ENCODE measurements around the gene CTSL.

The CTSL gene

GRCh38 chr9:87725900-87726709 is at the start of gene CTSL:
Gene CTSL, plus strand, starts transcription at chr9:87726119. Its CDS starts 1,485 bp downstream, at chr9:87727604.
- peak; percentile 70 for DNase-seq
- Mint-ChIP-seq H3K4me3 (peak within 1 kb of the TSS; percentile 82), H3K27ac (peak within 1 kb of the TSS; percentile 84), H3K9me3 (no peaks in the 10 kb centered on the region), H3K27me3 (peaks cover 30% of the 10 kb centered on the region), H3K4me1 (ENCODE audit: low read depth) (peaks cover 28% of the 10 kb centered on the region), H3K36me3 (ENCODE audit: low read depth) (peaks cover 10% of the 10 kb centered on the region)

DNA sequence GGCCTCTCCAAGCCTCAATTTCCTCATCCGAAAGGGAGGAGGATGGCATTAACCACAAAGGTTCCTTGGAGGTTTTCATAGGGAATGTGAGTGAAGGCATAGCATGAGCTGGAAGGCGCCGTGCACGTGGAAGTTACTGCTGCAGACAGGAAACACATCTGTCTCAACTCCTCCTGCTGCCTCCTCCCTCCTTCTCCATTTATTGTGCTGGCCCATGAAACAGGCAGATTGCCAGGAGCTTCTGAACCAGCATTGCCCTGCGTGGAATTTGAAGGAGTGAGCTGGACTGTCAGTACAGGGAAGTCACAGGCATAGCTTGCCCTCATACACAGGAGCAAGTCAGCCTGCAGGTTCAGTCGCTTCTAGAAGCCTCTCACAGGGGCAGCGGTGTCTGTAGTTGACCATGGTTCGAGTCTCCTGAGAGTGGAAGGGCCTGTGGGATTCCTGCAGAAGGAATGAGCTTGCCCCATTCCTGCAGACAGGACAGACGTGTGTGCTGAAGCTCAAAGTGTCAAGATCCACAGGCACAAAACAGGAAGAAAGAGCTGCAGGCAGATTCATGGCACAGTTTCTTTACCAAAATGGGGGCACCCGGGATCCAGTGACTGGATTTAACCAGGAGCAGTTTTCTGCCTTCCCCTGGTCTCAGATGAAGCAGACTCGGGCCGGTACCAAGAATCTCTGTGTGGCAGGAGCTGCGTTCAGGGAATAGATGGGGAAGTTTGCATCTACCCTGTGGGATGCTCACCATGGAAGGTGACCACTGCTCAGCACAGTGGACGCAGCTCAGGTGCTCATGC is 48.7 kb upstream of the CTSL start:
- no peak for DNase-seq
- H3K4me1 Mint-ChIP-seq (ENCODE audit: low read depth): peaks cover 2% of the 10 kb centered on the region

DNA sequence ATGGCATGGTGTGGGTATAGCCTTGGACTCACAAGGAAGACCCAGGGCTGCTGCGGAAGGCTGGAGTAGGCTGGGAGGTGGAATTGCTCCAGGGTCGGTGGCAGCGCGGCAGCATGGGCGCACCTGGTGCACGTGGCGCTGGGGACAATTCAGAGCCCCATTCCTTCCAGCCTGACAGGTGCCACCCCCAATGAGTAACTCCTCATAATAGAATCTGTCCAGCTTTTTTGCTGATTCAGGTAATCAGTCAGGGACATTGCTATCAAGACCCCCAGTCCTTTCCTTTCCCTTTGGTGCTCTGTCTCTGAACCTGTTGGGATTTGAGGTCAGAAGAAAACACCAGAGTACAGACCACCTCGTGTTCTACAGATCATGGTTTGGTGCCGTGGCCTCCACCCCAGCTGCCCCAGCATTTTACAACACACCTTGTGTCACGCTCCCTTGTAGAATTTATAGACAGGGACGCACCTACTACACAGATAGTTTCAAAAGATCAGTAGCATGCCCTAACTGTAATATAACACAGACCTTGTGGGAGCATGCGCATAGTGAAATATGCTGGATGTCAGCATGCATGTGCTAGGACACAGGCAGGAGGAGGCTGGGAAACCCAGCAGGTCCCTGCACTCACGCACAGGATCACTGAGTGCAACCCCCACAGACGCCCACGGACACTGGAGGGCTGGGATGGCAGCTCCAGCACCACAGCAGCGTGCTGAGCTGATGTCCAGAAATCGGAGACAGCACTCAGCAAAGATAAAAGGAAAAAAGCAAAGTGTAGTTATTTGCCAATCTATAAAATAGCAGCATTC is 47.9 kb upstream of the CTSL start:
- Mint-ChIP-seq H3K9me3 (no peaks in the 10 kb centered on the region), H3K27me3 (peaks cover 6% of the 10 kb centered on the region), H3K4me3 (no peak overlapping the region), H3K4me1 (ENCODE audit: low read depth) (peaks cover 2% of the 10 kb centered on the region), H3K36me3 (ENCODE audit: low read depth) (no peaks in the 10 kb centered on the region), H3K27ac (no peak overlapping the region)
- DNase-seq: no peak

More for the DNA sequence above, 48.7 kb upstream of the CTSL start:
- H3K9me3 Mint-ChIP-seq: no peaks in the 10 kb centered on the region
- no peak overlapping the region for H3K4me3 Mint-ChIP-seq
- H3K27me3 Mint-ChIP-seq: peaks cover 6% of the 10 kb centered on the region
- H3K27ac Mint-ChIP-seq: no peak overlapping the region
- H3K36me3 Mint-ChIP-seq (ENCODE audit: low read depth): no peaks in the 10 kb centered on the region

GRCh38 chr9:87678650-87679355 is 47.1 kb upstream of the CTSL start:
- H3K27ac Mint-ChIP-seq: no peak overlapping the region
- no peaks in the 10 kb centered on the region for H3K9me3 Mint-ChIP-seq
- no peak for DNase-seq
- peaks cover 2% of the 10 kb centered on the region for H3K4me1 Mint-ChIP-seq (ENCODE audit: low read depth)
- H3K27me3 Mint-ChIP-seq: peaks cover 6% of the 10 kb centered on the region
- H3K4me3 Mint-ChIP-seq: no peak overlapping the region
- no peaks in the 10 kb centered on the region for H3K36me3 Mint-ChIP-seq (ENCODE audit: low read depth)

GRCh38 chr9:87681271-87682061 is 44.5 kb upstream of the CTSL start:
- H3K4me3 Mint-ChIP-seq: no peak overlapping the region
- DNase-seq: no peak
- no peak overlapping the region for H3K27ac Mint-ChIP-seq
- no peaks in the 10 kb centered on the region for H3K36me3 Mint-ChIP-seq (ENCODE audit: low read depth)
- no peaks in the 10 kb centered on the region for H3K9me3 Mint-ChIP-seq
- H3K27me3 Mint-ChIP-seq: peaks cover 6% of the 10 kb centered on the region
- H3K4me1 Mint-ChIP-seq (ENCODE audit: low read depth): peaks cover 19% of the 10 kb centered on the region

DNA sequence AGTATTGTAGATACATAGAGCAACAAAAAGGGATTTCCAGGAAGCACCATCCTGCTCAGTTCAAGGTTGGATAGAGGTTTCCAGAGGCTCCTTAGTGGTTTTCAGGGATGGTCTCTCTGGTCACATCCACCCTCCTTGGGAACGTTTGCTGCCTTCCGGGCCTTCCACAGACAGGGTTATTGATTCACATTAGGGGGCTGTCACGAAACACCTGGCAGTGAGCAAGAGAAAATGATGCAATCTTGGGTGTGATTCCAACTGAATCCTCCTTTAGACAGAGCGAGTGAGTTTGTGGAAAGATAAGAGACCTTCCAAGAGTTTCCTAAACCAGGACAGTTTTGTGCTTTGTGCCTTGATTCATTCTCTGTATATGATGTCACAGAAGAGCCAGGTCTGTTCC is 43.8 kb upstream of the CTSL start:
- Mint-ChIP-seq H3K27ac (no peak overlapping the region), H3K4me1 (ENCODE audit: low read depth) (peaks cover 19% of the 10 kb centered on the region), H3K4me3 (no peak overlapping the region)

GRCh38 chr9:87682618-87683017 is 43.3 kb upstream of the CTSL start:
- Mint-ChIP-seq H3K36me3 (ENCODE audit: low read depth) (no peaks in the 10 kb centered on the region), H3K9me3 (no peaks in the 10 kb centered on the region), H3K27me3 (no peaks in the 10 kb centered on the region), H3K4me3 (no peak overlapping the region), H3K4me1 (ENCODE audit: low read depth) (peaks cover 19% of the 10 kb centered on the region), H3K27ac (no peak overlapping the region)
- DNase-seq: no peak

More for the DNA sequence above, 43.8 kb upstream of the CTSL start:
- DNase-seq: no peak
- H3K9me3 Mint-ChIP-seq: no peaks in the 10 kb centered on the region
- H3K36me3 Mint-ChIP-seq (ENCODE audit: low read depth): no peaks in the 10 kb centered on the region
- H3K27me3 Mint-ChIP-seq: peaks cover 2% of the 10 kb centered on the region

DNA sequence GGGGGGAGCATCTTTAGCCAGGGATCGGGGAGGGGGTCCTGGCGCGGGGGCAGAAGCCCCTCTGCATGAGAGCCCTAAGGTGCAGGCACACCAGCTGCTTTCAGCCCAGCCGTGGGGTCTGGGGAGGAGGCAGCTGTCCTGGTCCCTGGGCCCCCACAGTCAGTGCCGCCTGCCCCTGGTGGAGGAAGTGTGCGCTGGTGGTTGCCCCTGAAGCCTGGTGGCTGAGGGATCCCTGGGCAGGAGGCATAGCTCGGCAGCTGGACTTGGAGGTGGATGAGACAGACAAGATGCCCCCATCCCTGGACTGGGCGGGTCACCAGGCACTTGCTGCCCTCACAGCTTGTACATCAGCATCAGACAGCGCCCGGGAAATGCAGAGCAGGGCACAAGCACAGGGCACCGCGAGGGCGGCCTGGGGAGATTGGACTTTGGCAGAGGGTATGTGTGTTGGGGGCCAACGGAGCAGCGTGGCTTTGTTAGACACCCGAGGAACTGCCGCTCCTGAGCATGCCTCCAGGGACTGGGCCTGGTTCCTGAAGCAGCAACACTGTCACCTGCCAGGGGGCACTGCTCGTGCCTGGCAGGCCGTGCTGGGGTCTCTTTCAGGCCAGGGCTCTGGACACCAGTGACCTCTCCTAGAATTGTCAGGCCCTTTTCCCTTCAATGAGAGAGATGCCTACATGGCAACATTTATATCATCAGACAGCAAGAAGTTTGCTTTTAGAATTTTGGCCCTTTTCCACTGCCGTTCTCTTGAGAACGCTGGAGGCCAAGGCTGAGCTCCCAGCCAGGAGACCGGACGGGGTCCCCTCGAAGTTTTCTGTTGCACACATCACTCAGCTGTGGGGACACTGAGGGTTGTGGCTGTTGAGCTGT is 41.9 kb upstream of the CTSL start:
- H3K4me1 Mint-ChIP-seq (ENCODE audit: low read depth): peaks cover 17% of the 10 kb centered on the region
- no peak for DNase-seq
- H3K36me3 Mint-ChIP-seq (ENCODE audit: low read depth): no peaks in the 10 kb centered on the region
- no peaks in the 10 kb centered on the region for H3K27me3 Mint-ChIP-seq
- no peak overlapping the region for H3K27ac Mint-ChIP-seq
- H3K9me3 Mint-ChIP-seq: no peaks in the 10 kb centered on the region
- H3K4me3 Mint-ChIP-seq: no peak overlapping the region

- DNase-seq: no peak
- no peaks in the 10 kb centered on the region for H3K9me3 Mint-ChIP-seq
- peaks cover 17% of the 10 kb centered on the region for H3K4me1 Mint-ChIP-seq (ENCODE audit: low read depth)
- H3K36me3 Mint-ChIP-seq (ENCODE audit: low read depth): no peaks in the 10 kb centered on the region
- no peak overlapping the region for H3K27ac Mint-ChIP-seq
- H3K4me3 Mint-ChIP-seq: no peak overlapping the region
- H3K27me3 Mint-ChIP-seq: no peaks in the 10 kb centered on the region
These were observed 41.2 kb upstream of the CTSL start for GRCh38 chr9:87684627-87685219.

DNA sequence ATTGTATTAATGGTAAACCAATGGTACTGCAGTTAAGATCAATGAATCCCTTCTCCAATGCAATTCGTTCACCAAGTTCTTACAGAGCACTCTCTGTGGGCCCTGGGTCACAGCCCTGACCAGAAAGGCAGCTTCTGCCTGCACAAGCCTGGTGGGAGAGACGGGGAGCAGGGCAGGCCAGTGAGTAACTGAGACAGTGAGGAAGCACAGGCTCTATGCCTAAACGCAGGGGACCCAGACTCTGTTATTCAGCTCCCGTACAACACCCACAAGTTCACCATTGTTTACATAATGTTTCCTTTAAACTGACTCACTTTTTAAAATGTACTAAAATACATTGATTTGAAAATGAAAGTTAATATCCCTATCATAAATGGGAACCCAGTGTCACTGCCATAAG is 40.5 kb upstream of the CTSL start:
- no peak overlapping the region for H3K27ac Mint-ChIP-seq
- no peaks in the 10 kb centered on the region for H3K9me3 Mint-ChIP-seq
- peaks cover 17% of the 10 kb centered on the region for H3K4me1 Mint-ChIP-seq (ENCODE audit: low read depth)
- H3K4me3 Mint-ChIP-seq: no peak overlapping the region
- no peaks in the 10 kb centered on the region for H3K27me3 Mint-ChIP-seq
- DNase-seq: no peak
- no peaks in the 10 kb centered on the region for H3K36me3 Mint-ChIP-seq (ENCODE audit: low read depth)

DNA sequence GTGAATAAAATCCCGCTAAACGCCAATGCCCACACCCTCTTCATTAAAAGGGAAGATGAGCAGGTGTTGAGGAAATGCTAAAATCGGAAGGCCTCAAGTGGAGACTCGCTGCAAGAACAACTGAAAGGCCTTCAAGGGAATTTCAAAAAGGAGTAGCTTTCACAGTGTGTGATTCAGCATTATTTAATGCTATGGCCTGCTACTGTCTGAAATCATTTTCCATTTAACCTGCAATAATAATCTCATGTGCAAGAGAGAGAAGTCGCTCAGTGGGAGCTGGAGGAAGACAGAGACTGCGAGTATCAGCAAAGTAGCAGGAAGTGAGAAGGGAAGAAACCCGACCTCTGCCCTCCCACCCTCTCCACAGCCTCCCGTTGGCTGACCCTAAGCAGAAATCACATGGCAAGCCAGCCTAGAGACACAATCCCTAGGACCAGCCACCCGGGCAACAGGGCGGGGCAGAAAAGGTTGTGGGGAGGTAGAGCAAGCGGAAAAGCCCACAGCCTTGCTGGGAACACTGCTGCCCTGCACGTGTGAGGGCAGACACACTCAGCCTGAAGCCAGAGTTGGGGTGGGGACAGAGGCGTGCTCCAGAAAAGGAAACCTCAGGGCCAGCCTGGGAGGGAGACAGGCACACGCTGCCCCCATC is 39.9 kb upstream of the CTSL start:
- H3K27ac Mint-ChIP-seq: no peak overlapping the region

GRCh38 chr9:87686520-87687090 is 39.3 kb upstream of the CTSL start:
- Mint-ChIP-seq H3K4me3 (no peak overlapping the region), H3K27ac (no peak overlapping the region), H3K4me1 (ENCODE audit: low read depth) (peaks cover 17% of the 10 kb centered on the region), H3K27me3 (no peaks in the 10 kb centered on the region), H3K9me3 (no peaks in the 10 kb centered on the region), H3K36me3 (ENCODE audit: low read depth) (no peaks in the 10 kb centered on the region)
- DNase-seq: no peak

More for the DNA sequence above, 39.9 kb upstream of the CTSL start:
- DNase-seq: no peak
- no peaks in the 10 kb centered on the region for H3K27me3 Mint-ChIP-seq
- no peak overlapping the region for H3K4me3 Mint-ChIP-seq
- no peaks in the 10 kb centered on the region for H3K9me3 Mint-ChIP-seq
- no peaks in the 10 kb centered on the region for H3K36me3 Mint-ChIP-seq (ENCODE audit: low read depth)
- peaks cover 17% of the 10 kb centered on the region for H3K4me1 Mint-ChIP-seq (ENCODE audit: low read depth)

Measured in activated T-cell treated with anti-CD3 and anti-CD28 coated beads, Interleukin-2, amount 50 U/mL, for 24 hours (primary cell).